Astrocyte (in vitro differentiated cells and primary cell): ENCODE results near the gene FRY. TPM values are rescaled to one million over a fixed set of nuclear protein-coding genes. Genes with fewer than 3 reads are reported as not detected.

Source experiments
- DNase-seq: peaks from one replicate; pipeline ENCODE4 v3.0.0-alpha.2; 2010; ENCODE audit warnings: low read depth
- FAIRE-seq: peaks from 2 replicates; lab custom pipeline; 2011; peaks lifted over from hg19 to GRCh38; lab: Jason Lieb, UNC
- H2AFZ ChIP-seq: 2 replicates; pipeline ENCODE4 v1.6.0; 2012; ENCODE audit warnings: low read depth, low read length, inconsistent platforms
- H3K27ac ChIP-seq: 2 replicates; pipeline ENCODE4 v1.5.1; 2011; ENCODE audit warnings: low read depth, low read length, inconsistent platforms
- H3K27me3 ChIP-seq: 2 replicates; pipeline ENCODE4 v1.6.0; 2011; ENCODE audit warnings: low read length, inconsistent platforms; ENCODE audit not compliant: insufficient read depth
- H3K36me3 ChIP-seq: 2 replicates; pipeline ENCODE4 v1.5.1; 2011; ENCODE audit warnings: low read length, inconsistent platforms; ENCODE audit not compliant: insufficient read depth
- H3K4me1 ChIP-seq: 2 replicates; pipeline ENCODE4 v1.5.1; 2011; ENCODE audit warnings: low read length, inconsistent platforms; ENCODE audit not compliant: insufficient read depth
- H3K4me2 ChIP-seq: 2 replicates; pipeline ENCODE4 v1.6.0; 2012; ENCODE audit warnings: low read length, inconsistent platforms
- H3K4me3 ChIP-seq: 2 replicates; pipeline ENCODE4 v1.5.1; 2011; ENCODE audit warnings: low read depth, mild to moderate bottlenecking, low read length, inconsistent platforms; ENCODE audit not compliant: insufficient read depth
- H3K79me2 ChIP-seq: 2 replicates; pipeline ENCODE4 v1.6.0; 2012; ENCODE audit warnings: mild to moderate bottlenecking, low read length, inconsistent platforms; ENCODE audit not compliant: insufficient read depth
- H3K9ac ChIP-seq: 2 replicates; pipeline ENCODE4 v1.6.0; 2012; ENCODE audit warnings: mild to moderate bottlenecking, low read length, inconsistent platforms
- H3K9me3 ChIP-seq: 2 replicates; pipeline ENCODE4 v1.5.1; 2012; ENCODE audit warnings: low read depth, mild to moderate bottlenecking, low read length, inconsistent platforms; ENCODE audit not compliant: insufficient read depth
- H4K20me1 ChIP-seq: 2 replicates; pipeline ENCODE4 v1.6.0; 2012; ENCODE audit warnings: low read length, inconsistent platforms; ENCODE audit not compliant: insufficient read depth
- H3K27ac Mint-ChIP-seq: one replicate; pipeline ENCODE4 v1.8.0; 2021; ENCODE audit warnings: mild to moderate bottlenecking, mixed read lengths; ENCODE audit not compliant: unreplicated experiment
- H3K27me3 Mint-ChIP-seq: one replicate; pipeline ENCODE4 v1.8.0; 2021; ENCODE audit warnings: low read depth, mixed read lengths; ENCODE audit not compliant: unreplicated experiment
- H3K36me3 Mint-ChIP-seq: one replicate; pipeline ENCODE4 v1.8.0; 2021; ENCODE audit warnings: low read depth, mixed read lengths; ENCODE audit not compliant: unreplicated experiment
- H3K4me1 Mint-ChIP-seq: one replicate; pipeline ENCODE4 v1.8.0; 2021; ENCODE audit warnings: low read depth, mixed read lengths; ENCODE audit not compliant: unreplicated experiment
- H3K4me3 Mint-ChIP-seq: one replicate; pipeline ENCODE4 v1.8.0; 2021; ENCODE audit warnings: mild to moderate bottlenecking, moderate library complexity, mixed read lengths; ENCODE audit not compliant: unreplicated experiment
- H3K9me3 Mint-ChIP-seq: one replicate; pipeline ENCODE4 v1.8.0; 2021; ENCODE audit warnings: mild to moderate bottlenecking, mixed read lengths; ENCODE audit not compliant: unreplicated experiment
- CTCF ChIP-seq: IDR thresholded peaks from 2 replicates; pipeline ENCODE4 v1.5.1; 2011; ENCODE audit warnings: low read depth, mild to moderate bottlenecking, inconsistent platforms, low read length, moderate library complexity; ENCODE audit not compliant: insufficient read depth
- EZH2 ChIP-seq: IDR thresholded peaks from 2 replicates; pipeline ENCODE4 v1.6.1; 2012; ENCODE audit warnings: mild to moderate bottlenecking, low read length, inconsistent platforms; ENCODE audit not compliant: insufficient read depth
- total RNA-seq: library from RNA; stranded (reverse); gene quantifications from 2 replicates; pipeline ENCODE4 v1.2.1, GENCODE V29; 2021

Gene FRY
- total RNA-seq, 1 donor from 2014 or later: 4.6 TPM

DNA sequence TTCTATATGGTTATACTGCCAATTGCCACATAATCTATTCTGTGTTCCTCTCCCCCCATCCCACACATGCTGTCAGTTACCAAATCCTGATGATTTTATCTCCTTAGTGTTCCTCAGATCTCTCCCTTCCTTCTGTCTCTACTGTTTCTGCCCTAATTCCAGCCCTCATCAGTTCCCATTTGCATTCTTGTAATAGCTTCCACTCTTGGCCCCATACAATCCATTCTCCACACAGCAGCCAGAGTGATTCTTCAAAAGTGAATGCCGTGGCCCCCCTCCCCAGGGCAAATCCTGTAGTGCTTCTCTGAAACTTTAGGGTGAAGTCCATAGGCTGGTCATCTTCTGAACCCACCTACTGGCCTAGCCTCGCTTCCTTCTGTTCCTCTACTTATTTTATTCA, 169.2 kb downstream of the FRY start:
- no peak overlapping the region for H3K27ac ChIP-seq
- H3K36me3 ChIP-seq: no peaks in the 10 kb centered on the region
- TF ChIP-seq EZH2: no peak
- no peak for TF ChIP-seq CTCF
- no peak overlapping the region for H3K4me2 ChIP-seq
- FAIRE-seq (no peak), DNase-seq (no peak)
- Mint-ChIP-seq H3K4me3 (no peak overlapping the region), H3K9me3 (no peaks in the 10 kb centered on the region), H3K4me1 (peaks cover 3% of the 10 kb centered on the region), H3K27ac (no peak overlapping the region), H3K27me3 (no peaks in the 10 kb centered on the region), H3K36me3 (no peaks in the 10 kb centered on the region)
- H3K79me2 ChIP-seq: no peaks in the 10 kb centered on the region
- no peak overlapping the region for H2AFZ ChIP-seq
- no peaks in the 10 kb centered on the region for H3K9me3 ChIP-seq
- H3K4me3 ChIP-seq: no peak overlapping the region
- H4K20me1 ChIP-seq: no peaks in the 10 kb centered on the region
- H3K4me1 ChIP-seq: no peaks in the 10 kb centered on the region
- H3K27me3 ChIP-seq: no peaks in the 10 kb centered on the region
- no peak overlapping the region for H3K9ac ChIP-seq

DNA sequence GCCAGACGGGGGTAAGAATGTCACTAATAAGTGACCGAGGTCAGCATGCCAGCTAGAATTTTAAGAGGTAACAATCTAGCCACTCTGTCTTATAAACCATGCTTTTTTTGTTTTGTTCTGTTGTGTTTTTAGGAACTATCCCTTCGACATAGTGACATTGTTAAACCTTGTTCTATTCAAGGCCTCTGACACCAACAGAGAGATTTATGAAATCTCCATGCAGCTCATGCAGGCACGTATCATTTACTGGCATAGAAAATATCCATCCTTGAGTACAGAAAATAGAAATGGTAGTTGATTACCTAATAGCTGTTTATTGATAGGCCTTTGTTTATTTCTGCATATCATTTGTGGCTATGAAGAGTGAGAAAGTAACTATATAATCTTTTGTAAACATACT, 170.2 kb downstream of the FRY start:
- no peaks in the 10 kb centered on the region for H3K36me3 Mint-ChIP-seq
- DNase-seq: no peak
- no peaks in the 10 kb centered on the region for H3K27me3 Mint-ChIP-seq
- Histone ChIP-seq H3K9me3 (no peaks in the 10 kb centered on the region), H3K36me3 (no peaks in the 10 kb centered on the region), H3K9ac (no peak overlapping the region), H3K27ac (no peak overlapping the region), H3K4me1 (no peaks in the 10 kb centered on the region), H3K4me3 (no peak overlapping the region), H3K27me3 (no peaks in the 10 kb centered on the region), H3K79me2 (no peaks in the 10 kb centered on the region), H4K20me1 (no peaks in the 10 kb centered on the region), H3K4me2 (no peak overlapping the region), H2AFZ (no peak overlapping the region)
- H3K4me1 Mint-ChIP-seq: peaks cover 9% of the 10 kb centered on the region
- no peak overlapping the region for H3K27ac Mint-ChIP-seq
- H3K9me3 Mint-ChIP-seq: no peaks in the 10 kb centered on the region
- no peak for FAIRE-seq
- H3K4me3 Mint-ChIP-seq: no peak overlapping the region
- no peak for TF ChIP-seq EZH2
- TF ChIP-seq CTCF: no peak

- Mint-ChIP-seq H3K4me1 (peaks cover 9% of the 10 kb centered on the region), H3K27me3 (no peaks in the 10 kb centered on the region), H3K36me3 (no peaks in the 10 kb centered on the region), H3K4me3 (no peak overlapping the region), H3K27ac (no peak overlapping the region), H3K9me3 (no peaks in the 10 kb centered on the region)
- FAIRE-seq: no peak
- Histone ChIP-seq H4K20me1 (no peaks in the 10 kb centered on the region), H3K79me2 (no peaks in the 10 kb centered on the region), H3K27me3 (no peaks in the 10 kb centered on the region), H3K4me2 (no peak overlapping the region), H3K9ac (no peak overlapping the region), H3K4me1 (no peaks in the 10 kb centered on the region), H3K36me3 (no peaks in the 10 kb centered on the region), H2AFZ (no peak overlapping the region), H3K9me3 (no peaks in the 10 kb centered on the region), H3K4me3 (no peak overlapping the region), H3K27ac (no peak overlapping the region)
- TF ChIP-seq EZH2: no peak
- TF ChIP-seq CTCF: no peak
- no peak for DNase-seq
Observed at GRCh38 chr13:32202268-32202667, 170.7 kb downstream of the FRY start.
